H9 (cell line): ENCODE measurements around the gene KCTD2. TPM values are rescaled to one million over a fixed set of nuclear protein-coding genes. Genes with fewer than 3 reads are reported as not detected.

Experiments used
- DNase-seq: peaks from one replicate; pipeline ENCODE4 v3.0.0-alpha.2; 2017
- H2AFZ ChIP-seq: one replicate; pipeline ENCODE4 v1.6.1; 2013; ENCODE audit warnings: mild to moderate bottlenecking, low read length, control low read depth, moderate library complexity
- H2AK5ac ChIP-seq: 2 replicates; pipeline ENCODE4 v1.6.1; 2013; ENCODE audit warnings: low read length, control low read depth, mixed read lengths; ENCODE audit not compliant: insufficient read length
- H2BK120ac ChIP-seq: one replicate; pipeline ENCODE4 v1.6.1; 2013; ENCODE audit warnings: low read depth, mild to moderate bottlenecking, low read length, control low read depth, inconsistent platforms; ENCODE audit not compliant: poor library complexity, severe bottlenecking
- H2BK12ac ChIP-seq: 2 replicates; pipeline ENCODE4 v1.6.1; 2013; ENCODE audit warnings: low read length, control low read depth, mixed read lengths, low read depth; ENCODE audit not compliant: insufficient read length
- H2BK15ac ChIP-seq: 2 replicates; pipeline ENCODE4 v1.6.1; 2013; ENCODE audit warnings: low read depth, low read length, control low read depth
- H2BK20ac ChIP-seq: one replicate; pipeline ENCODE4 v1.6.1; 2013; ENCODE audit warnings: low read depth, mild to moderate bottlenecking, low read length, control low read depth, inconsistent platforms; ENCODE audit not compliant: poor library complexity, severe bottlenecking
- H2BK5ac ChIP-seq: 2 replicates; pipeline ENCODE4 v1.6.1; 2013; ENCODE audit warnings: low read length, control low read depth, mixed read lengths; ENCODE audit not compliant: insufficient read length
- H3K14ac ChIP-seq: 2 replicates; pipeline ENCODE4 v1.6.1; 2013; ENCODE audit warnings: low read length, control low read depth; ENCODE audit not compliant: insufficient read depth
- H3K18ac ChIP-seq: 2 replicates; pipeline ENCODE4 v1.6.1; 2013; ENCODE audit warnings: low read depth, mild to moderate bottlenecking, mixed read lengths, low read length, control low read depth; ENCODE audit not compliant: insufficient read length
- H3K23ac ChIP-seq: 2 replicates; pipeline ENCODE4 v1.6.1; 2013; ENCODE audit warnings: low read length, control low read depth, mixed read lengths, low read depth; ENCODE audit not compliant: insufficient read length
- H3K23me2 ChIP-seq: 2 replicates; pipeline ENCODE4 v1.6.1; 2013; ENCODE audit warnings: low read depth, mild to moderate bottlenecking, mixed read lengths, low read length, control low read depth; ENCODE audit not compliant: insufficient read length, poor library complexity, severe bottlenecking
- H3K27ac ChIP-seq: 2 replicates; pipeline ENCODE4 v1.5.1; 2013; ENCODE audit warnings: low read length, control low read depth, mixed read lengths, low read depth; ENCODE audit not compliant: insufficient read length
- H3K27me3 ChIP-seq: 2 replicates; pipeline ENCODE4 v1.6.1; 2013; ENCODE audit warnings: low read length, control low read depth, inconsistent platforms; ENCODE audit not compliant: insufficient read depth
- H3K4ac ChIP-seq: 2 replicates; pipeline ENCODE4 v1.6.1; 2013; ENCODE audit warnings: low read depth, mild to moderate bottlenecking, control low read depth, inconsistent platforms, low read length, moderate library complexity
- H3K4me1 ChIP-seq: 2 replicates; pipeline ENCODE4 v1.6.1; 2013; ENCODE audit warnings: low read length, control low read depth, inconsistent platforms; ENCODE audit not compliant: insufficient read depth
- H3K4me2 ChIP-seq: 2 replicates; pipeline ENCODE4 v1.6.1; 2013; ENCODE audit warnings: low read length, control low read depth, mixed read lengths; ENCODE audit not compliant: insufficient read length, insufficient read depth
- H3K56ac ChIP-seq: 2 replicates; pipeline ENCODE4 v1.6.1; 2013; ENCODE audit warnings: low read depth, mild to moderate bottlenecking, mixed read lengths, low read length, control low read depth; ENCODE audit not compliant: insufficient read length
- H3K79me1 ChIP-seq: 2 replicates; pipeline ENCODE4 v1.6.1; 2013; ENCODE audit warnings: low read depth, mild to moderate bottlenecking, moderate library complexity, low read length, control low read depth, inconsistent platforms; ENCODE audit not compliant: insufficient read depth, poor library complexity, severe bottlenecking
- H3K79me2 ChIP-seq: 2 replicates; pipeline ENCODE4 v1.6.1; 2013; ENCODE audit warnings: low read length, control low read depth, inconsistent platforms; ENCODE audit not compliant: insufficient read depth
- H3K9ac ChIP-seq: 2 replicates; pipeline ENCODE4 v1.6.1; 2013; ENCODE audit warnings: low read length, control low read depth, mixed read lengths; ENCODE audit not compliant: insufficient read length; ENCODE audit errors: extremely low read depth
- H3K9me3 ChIP-seq: one replicate; pipeline ENCODE4 v1.6.1; 2013; ENCODE audit warnings: low read depth, low read length, inconsistent platforms; ENCODE audit not compliant: control insufficient read depth
- H3T11ph ChIP-seq: one replicate; pipeline ENCODE4 v1.6.1; 2013; ENCODE audit warnings: mild to moderate bottlenecking, low read length, control low read depth, inconsistent platforms
- H4K20me1 ChIP-seq: one replicate; pipeline ENCODE4 v1.6.1; 2013; ENCODE audit not compliant: control insufficient read depth, insufficient read length, insufficient read depth
- H4K5ac ChIP-seq: 2 replicates; pipeline ENCODE4 v1.6.1; 2013; ENCODE audit warnings: low read depth, mild to moderate bottlenecking, mixed read lengths, low read length, control low read depth; ENCODE audit not compliant: insufficient read length
- H4K8ac ChIP-seq: replicated peaks from 2 replicates; pipeline ENCODE4 v1.6.1; 2013; ENCODE audit warnings: low read length, control low read depth, mixed read lengths, low read depth; ENCODE audit not compliant: insufficient read length
- H4K91ac ChIP-seq: 2 replicates; pipeline ENCODE4 v1.6.1; 2013; ENCODE audit warnings: low read depth, mild to moderate bottlenecking, moderate library complexity, mixed read lengths, low read length, control low read depth; ENCODE audit not compliant: insufficient read length
- H3K27ac Mint-ChIP-seq, 3 experiments: 2 replicates in 2 of 3; 3 replicates in 1 of 3; pipeline ENCODE4 v1.8.0; 2020 to 2021; ENCODE audit warnings: mixed read lengths in 3 of 3, mild to moderate bottlenecking in 1 of 3, moderate library complexity in 1 of 3
- H3K27me3 Mint-ChIP-seq: 2 replicates; pipeline ENCODE4 v1.8.0; 2021; ENCODE audit warnings: low read depth, mild to moderate bottlenecking, moderate library complexity, mixed read lengths
- H3K36me3 Mint-ChIP-seq, 3 experiments: 2 replicates in 2 of 3; 3 replicates in 1 of 3; pipeline ENCODE4 v1.8.0; 2020 to 2021; ENCODE audit warnings: low read depth in 3 of 3, mixed read lengths in 3 of 3; ENCODE audit not compliant: insufficient read depth in 1 of 3
- H3K4me1 Mint-ChIP-seq, 2 experiments: 2 replicates each; pipeline ENCODE4 v1.8.0; 2020; ENCODE audit warnings: mixed read lengths in 2 of 2
- H3K4me3 Mint-ChIP-seq, 2 experiments: 2 replicates in 1 of 2; 3 replicates in 1 of 2; pipeline ENCODE4 v1.8.0; 2020 to 2021; ENCODE audit warnings: mild to moderate bottlenecking in 2 of 2, mixed read lengths in 2 of 2, moderate library complexity in 1 of 2
- H3K9me3 Mint-ChIP-seq, 2 experiments: 2 replicates in 1 of 2; 3 replicates in 1 of 2; pipeline ENCODE4 v1.8.0; 2020; ENCODE audit warnings: mild to moderate bottlenecking in 2 of 2, mixed read lengths in 2 of 2, moderate library complexity in 1 of 2
- WGBS: extraction: QIAGEN DNeasy Blood & Tissue Kit; methylation state at CpG from one replicate; pipeline ENCODE4 v1.1.7; 2013; ENCODE audit warnings: missing lambda C conversion rate, low lambda C conversion rate, mixed read lengths; ENCODE audit not compliant: insufficient read length; ENCODE audit errors: extremely low coverage; 5-methylcytosine and 5-hydroxymethylcytosine counted together
- total RNA-seq: library from RNA; stranded (reverse); gene quantifications from 2 replicates; pipeline ENCODE4 v1.2.1, GENCODE V29; 2021
- TF ChIP-seq, protein P1 (sequence below): fragments of 200-600 bp; sonication (generic); conservative IDR thresholded peaks from 3 replicates; pipeline ENCODE4 v1.8.0; 2021; ENCODE audit warnings: antibody characterized with exemption, mild to moderate bottlenecking

Gene KCTD2
- total RNA-seq, 1 experiment from 2014 or later: 40.1 TPM

DNA sequence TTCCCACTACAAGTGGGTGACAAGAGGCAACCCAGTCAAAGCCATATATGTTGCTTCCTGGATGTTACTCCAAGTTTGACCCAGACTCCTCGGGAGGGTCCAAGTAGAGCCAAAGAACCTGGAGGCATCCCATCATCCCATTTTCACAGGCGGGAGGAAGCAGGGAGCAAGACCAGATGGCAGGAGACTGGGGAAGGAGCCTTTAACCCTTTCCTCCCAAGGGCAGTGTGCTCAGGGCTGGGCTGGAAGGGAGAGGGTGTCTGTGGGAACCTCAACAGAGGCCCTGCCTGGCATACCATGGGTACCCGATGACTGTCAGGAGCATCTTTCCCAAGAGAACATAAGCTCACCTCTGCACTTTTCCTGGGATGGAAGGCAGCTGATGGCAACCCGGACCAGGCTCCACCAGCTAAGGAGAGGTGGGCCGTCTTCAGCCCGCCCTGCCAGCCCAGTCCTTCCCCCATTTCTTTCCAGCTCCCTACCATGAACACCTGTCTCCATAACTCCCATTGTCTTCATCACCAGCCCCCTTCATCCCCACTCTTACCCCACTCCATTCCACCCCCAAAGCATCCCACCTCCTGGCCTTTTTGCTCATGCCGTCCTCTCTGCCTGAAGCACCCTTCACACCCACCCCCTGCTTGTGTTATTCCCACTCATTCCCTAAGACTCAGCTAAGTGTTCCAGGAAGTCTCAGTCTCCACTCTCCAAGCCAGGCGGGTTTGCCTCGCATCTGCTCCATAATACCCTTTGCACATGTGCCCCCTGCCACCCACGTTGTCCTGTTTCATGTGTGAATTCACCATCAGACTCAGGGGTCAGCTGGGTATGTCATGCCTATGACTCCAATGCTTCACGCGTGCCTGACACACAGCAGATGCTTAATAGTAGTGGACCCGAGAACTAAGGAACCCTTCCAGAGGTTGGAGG lies 34.9 kb downstream of the KCTD2 start:
- Histone ChIP-seq H2AFZ (no peak overlapping the region), H3T11ph (no peak overlapping the region), H3K14ac (no peak overlapping the region), H2BK120ac (no peak overlapping the region), H3K23ac (no peak overlapping the region), H4K20me1 (no peaks in the 10 kb centered on the region), H2BK15ac (no peak overlapping the region), H3K23me2 (no peaks in the 10 kb centered on the region), H4K5ac (no peak overlapping the region), H2AK5ac (no peak overlapping the region), H3K9ac (no peak overlapping the region), H3K4me1 (peaks cover 9% of the 10 kb centered on the region; the same call in 1 of the 2 replicates), H2BK12ac (no peak overlapping the region), H3K79me1 (no peaks in the 10 kb centered on the region), H4K91ac (no peak overlapping the region), H3K4me2 (no peak overlapping the region), H4K8ac (no peak overlapping the region), H3K27ac (no peak overlapping the region), H3K27me3 (no peaks in the 10 kb centered on the region), H3K9me3 (no peaks in the 10 kb centered on the region), H3K4ac (no peak overlapping the region), H3K79me2 (no peaks in the 10 kb centered on the region), H2BK20ac (no peak overlapping the region), H2BK5ac (no peak overlapping the region), H3K18ac (no peak overlapping the region), H3K56ac (no peak overlapping the region)
- H3K4me3 Mint-ChIP-seq: no peak overlapping the region
- no peak for DNase-seq
- no CpG with 5 or more reads among the region's 13 CpGs for WGBS
- H3K27me3 Mint-ChIP-seq: no peaks in the 10 kb centered on the region; the same call in 1 of the 2 replicates
- peaks cover 43% of the 10 kb centered on the region in 2 experiments for H3K4me1 Mint-ChIP-seq
- peak overlapping the region in 1 of 3 experiments; percentile 22; a peak in 3 of 7 replicates for H3K27ac Mint-ChIP-seq
- no peaks in the 10 kb centered on the region for H3K36me3 Mint-ChIP-seq
- no peaks in the 10 kb centered on the region for H3K9me3 Mint-ChIP-seq
- TF ChIP-seq, protein P1, sequence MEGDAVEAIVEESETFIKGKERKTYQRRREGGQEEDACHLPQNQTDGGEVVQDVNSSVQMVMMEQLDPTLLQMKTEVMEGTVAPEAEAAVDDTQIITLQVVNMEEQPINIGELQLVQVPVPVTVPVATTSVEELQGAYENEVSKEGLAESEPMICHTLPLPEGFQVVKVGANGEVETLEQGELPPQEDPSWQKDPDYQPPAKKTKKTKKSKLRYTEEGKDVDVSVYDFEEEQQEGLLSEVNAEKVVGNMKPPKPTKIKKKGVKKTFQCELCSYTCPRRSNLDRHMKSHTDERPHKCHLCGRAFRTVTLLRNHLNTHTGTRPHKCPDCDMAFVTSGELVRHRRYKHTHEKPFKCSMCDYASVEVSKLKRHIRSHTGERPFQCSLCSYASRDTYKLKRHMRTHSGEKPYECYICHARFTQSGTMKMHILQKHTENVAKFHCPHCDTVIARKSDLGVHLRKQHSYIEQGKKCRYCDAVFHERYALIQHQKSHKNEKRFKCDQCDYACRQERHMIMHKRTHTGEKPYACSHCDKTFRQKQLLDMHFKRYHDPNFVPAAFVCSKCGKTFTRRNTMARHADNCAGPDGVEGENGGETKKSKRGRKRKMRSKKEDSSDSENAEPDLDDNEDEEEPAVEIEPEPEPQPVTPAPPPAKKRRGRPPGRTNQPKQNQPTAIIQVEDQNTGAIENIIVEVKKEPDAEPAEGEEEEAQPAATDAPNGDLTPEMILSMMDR: no peak
